ENCODE data around the gene RPP38.
A peak's percentile ranks its signal among the peaks of the same experiment; 100 is the strongest.

The RPP38 gene, protein sequence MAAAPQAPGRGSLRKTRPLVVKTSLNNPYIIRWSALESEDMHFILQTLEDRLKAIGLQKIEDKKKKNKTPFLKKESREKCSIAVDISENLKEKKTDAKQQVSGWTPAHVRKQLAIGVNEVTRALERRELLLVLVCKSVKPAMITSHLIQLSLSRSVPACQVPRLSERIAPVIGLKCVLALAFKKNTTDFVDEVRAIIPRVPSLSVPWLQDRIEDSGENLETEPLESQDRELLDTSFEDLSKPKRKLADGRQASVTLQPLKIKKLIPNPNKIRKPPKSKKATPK

DNA sequence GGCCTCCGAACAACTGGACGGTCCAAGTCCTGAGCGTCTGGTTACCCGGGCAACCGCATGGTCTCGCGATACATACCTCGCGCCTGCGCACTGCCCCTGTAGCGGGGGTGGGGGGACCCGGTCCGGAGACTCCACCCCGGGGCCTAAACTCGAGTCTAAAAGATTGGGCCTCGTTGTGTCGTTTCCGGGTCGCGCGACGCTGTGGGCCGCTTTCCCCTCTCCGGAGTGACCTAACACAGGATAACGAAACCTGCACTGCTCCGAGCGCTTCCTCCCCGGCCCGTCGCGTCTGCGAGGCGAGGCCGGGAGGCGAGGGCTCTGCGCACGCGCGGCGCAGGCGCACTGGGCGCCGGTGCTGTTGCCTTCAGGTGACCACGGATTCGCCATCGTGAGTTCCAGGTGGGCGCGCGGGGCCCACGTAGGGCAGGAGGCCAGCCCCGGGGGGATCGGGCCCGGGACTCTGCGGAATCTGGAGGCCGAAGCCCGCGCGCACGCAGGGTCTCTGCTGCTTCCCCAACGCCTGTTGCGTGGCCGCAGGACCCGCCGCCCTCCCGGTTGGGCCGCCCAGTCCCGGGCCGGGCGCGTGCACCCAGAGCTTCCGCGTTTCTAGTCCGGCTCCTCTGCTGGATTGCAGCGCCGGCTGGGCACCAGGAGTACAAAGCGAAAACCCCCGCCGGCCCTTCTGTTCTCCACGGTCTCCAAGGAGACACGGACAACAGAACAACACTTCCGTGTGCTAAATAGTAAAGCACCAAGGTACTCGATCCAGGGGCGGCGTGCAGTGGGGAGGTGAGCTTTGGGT lies at the start of gene RPP38:
TSS of gene RPP38 (plus strand) at position 345 of the 802 bp plus-strand sequence. CDS start 5,960 bp downstream, outside the sequence.
- peak; percentile 92 for DNase-seq (ENCODE audit: low spot score)

DNA sequence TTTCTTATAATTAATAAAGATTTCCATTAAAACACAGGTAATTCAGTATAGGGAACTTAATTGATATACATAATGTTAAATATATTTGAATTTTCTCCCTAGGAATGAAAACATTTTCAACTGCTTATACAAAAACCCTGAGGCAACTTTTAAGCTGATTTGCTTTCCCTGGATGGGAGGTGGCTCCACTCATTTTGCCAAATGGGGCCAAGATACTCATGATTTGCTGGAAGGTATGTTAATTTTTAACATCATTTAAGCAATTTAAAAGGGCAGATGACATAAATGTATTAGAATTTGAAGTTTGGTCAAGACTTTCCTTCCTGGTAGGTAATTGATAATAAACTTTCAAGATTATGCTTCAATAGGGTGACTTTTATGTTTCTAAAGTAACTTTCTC lies 47.6 kb upstream of the RPP38 start:
- DNase-seq (ENCODE audit: low spot score) = no peak

DNA sequence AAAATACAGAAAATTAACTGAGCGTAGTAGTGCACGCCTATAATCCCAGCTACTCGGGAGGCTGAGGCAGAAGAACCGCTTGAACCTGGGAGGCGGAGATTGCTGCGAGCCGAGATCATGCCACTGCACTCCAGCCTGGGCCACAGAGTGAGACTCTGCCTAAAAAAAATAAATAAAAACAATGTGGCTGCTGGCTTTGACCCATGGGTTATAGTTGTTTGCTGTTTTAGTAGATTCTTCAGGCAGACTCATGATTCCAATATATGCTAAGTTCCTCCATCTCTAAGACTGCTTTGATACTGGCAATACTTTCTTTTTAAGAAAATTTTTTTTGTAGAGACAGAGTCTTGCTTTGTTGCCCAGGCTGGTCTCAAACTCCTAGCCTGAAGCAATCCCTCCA lies 45.0 kb upstream of the RPP38 start:
- no peak for DNase-seq (ENCODE audit: low spot score)

DNA sequence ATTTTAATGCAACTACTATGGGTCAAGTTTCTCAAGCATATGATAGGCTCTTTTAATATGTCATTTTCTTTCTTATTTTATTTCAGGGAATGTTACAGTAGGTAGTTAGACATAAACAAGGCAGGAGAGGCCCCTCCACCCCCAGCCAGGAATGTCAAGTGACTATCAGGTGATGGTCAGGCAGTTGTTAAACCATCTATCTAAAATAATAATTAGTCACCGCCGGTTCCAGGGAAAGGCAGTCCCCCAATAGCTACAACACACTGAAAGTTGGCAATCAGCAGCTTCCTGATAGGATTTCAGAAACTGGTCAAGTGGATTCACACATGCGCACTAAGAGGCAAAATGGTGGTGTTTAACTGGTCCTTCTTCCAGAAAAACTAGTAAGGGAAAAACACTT lies 44.1 kb upstream of the RPP38 start:
- DNase-seq (ENCODE audit: low spot score) = no peak

DNA sequence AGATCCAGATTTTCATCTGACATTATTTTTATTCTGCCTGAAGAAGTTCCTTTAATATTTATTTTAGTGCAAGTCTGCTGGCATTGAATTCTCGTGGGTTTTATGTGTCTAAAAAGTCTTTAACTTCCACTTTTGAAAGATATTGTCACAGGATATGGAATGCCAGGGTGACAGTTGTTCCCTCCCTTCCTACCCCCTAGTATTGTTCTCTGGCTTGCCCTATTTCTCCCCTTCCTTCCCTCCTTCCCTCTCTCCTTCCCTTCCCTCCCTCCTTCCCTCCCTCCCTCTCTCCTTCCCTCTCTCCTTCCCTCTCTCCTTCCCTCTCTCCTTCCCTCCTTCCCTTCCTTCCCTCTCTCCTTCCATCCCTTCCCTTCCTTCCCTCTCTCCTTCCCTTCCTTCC lies 38.5 kb upstream of the RPP38 start:
- no peak for DNase-seq (ENCODE audit: low spot score)

DNA sequence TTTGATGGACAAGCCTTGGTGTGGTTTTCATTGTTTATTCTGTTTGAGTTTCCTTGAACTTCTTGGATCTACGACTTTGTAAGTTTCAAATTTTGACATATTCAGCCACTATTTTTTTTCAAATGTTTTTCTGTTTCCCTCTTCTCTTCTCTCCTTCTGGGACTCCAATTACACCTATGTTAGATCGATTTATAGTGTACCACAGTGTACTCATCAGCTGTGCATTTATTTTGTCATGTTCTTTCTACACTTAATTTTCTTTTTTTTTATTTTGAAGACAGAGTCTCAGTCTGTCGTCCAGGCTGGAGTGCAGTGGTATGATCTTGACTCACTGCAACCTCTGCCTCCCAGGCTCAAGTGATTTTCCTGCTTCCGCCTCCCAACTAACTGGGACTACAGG lies 37.2 kb upstream of the RPP38 start:
- no peak for DNase-seq (ENCODE audit: low spot score)

DNA sequence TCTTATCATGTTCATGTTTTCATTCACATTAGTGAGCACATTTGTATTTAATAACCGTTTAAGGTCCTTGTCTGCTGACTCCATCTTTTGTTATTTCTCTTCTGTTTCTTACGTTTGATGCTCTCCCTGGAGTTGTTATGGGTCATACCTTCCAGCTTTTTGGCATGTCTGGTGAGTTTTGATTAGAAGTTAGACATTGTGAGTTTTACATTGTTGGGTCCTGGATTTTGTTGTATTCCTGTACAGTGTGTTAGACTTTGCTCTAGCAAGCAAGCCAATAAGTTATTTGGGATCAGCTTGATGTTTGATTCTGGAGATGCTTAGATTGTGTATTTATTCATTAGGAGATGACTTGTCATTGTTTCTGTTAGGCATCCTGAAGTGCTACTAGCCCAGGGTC lies 36.5 kb upstream of the RPP38 start:
- no peak for DNase-seq (ENCODE audit: low spot score)

DNA sequence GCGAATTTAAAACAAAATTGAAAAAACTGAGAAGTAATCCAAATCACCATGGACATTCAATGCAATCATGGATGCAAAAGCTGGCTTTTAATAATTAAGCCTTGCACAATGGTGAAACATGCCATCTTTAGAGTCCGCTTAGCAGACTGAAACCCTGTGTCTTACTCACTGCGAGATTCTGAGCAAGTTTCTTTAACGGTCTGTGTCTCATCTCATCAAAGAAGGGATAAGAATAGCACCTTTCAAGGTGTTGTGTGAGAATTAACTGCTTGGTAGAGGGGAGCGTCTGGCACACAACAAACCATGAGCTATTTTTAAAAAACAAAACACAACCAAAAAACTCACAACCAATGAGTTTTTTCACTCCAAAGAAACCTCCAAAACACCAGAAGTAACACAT lies 30.0 kb upstream of the RPP38 start:
- no peak for DNase-seq (ENCODE audit: low spot score)

DNA sequence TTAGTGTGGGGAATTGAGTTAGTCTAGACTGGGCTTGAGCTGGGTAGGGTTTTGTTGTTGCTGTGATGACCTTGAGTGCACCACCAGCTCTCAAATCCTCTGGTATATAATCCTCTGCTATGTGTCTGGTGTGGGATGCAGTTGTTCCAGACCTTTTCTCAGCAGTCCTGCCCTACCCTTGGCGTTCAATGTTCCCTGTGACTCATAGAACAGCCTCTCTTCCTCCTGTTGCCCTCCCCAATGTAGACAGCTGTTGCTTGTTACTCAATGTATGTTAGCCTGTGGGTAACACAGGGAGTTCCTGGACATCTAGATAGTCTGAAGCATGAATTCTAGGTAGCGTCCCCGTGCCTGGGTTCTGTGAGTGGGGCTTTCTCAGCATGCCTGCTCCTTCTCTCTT lies 28.4 kb upstream of the RPP38 start:
- DNase-seq (ENCODE audit: low spot score) = no peak

DNA sequence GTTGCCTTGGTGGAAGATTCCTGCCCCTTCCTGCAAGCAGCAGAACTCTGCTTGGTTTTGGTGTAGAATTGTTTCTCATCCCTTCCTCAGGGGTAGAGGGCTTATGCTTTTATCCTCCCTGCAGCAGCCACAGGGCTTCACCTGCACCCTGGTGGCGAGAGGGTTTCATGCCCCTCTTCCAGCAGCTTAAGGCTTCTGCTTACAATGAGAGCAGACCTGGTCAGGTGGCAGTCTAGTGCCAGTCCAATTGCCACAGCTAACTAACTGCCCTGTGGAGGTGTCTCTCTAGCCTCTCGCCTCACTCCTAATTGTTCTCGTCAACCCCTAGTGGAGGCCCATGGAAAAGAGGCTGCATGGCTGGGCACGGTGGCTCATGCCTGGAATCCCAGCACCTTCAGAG lies 27.9 kb upstream of the RPP38 start:
- no peak for DNase-seq (ENCODE audit: low spot score)

DNA sequence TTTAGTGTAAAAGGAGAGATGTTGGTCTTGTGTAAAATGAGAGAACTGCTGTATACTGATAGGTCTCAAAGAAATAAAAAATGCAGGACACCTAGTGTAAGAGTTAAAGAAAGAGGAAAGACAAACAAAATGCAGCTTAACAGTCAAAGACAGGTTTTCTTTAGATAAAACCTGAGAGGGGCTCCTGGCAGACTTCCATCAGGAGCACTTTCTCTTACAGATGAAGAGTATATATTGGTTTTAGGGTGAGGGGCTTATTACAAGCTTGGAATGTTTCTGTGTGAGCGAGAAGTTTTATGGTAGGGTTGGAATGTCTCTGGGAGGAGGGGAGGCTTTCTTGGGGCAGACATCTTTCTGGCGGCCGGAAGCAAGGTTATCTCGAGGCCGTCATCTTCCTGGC lies 24.8 kb upstream of the RPP38 start:
- DNase-seq (ENCODE audit: low spot score) = no peak

DNA sequence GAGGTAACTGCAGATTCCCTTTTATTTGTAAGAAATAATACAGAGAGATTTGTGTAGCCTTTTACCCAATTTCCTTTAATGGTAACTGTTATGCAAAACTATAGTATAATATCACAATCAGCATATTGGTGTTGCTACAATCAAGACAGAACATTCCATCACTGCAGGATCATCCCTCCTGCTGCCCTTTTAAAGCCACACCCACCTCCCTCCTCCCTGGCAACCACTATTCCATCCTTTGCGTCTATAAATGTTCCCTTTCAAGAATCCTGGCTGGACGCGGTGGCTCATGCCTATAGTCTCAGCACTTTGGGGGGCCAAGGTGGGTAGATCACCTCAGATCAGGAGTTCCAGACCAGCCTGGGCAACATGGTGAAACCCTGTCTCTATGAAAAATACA lies 21.7 kb upstream of the RPP38 start:
- no peak for DNase-seq (ENCODE audit: low spot score)

DNA sequence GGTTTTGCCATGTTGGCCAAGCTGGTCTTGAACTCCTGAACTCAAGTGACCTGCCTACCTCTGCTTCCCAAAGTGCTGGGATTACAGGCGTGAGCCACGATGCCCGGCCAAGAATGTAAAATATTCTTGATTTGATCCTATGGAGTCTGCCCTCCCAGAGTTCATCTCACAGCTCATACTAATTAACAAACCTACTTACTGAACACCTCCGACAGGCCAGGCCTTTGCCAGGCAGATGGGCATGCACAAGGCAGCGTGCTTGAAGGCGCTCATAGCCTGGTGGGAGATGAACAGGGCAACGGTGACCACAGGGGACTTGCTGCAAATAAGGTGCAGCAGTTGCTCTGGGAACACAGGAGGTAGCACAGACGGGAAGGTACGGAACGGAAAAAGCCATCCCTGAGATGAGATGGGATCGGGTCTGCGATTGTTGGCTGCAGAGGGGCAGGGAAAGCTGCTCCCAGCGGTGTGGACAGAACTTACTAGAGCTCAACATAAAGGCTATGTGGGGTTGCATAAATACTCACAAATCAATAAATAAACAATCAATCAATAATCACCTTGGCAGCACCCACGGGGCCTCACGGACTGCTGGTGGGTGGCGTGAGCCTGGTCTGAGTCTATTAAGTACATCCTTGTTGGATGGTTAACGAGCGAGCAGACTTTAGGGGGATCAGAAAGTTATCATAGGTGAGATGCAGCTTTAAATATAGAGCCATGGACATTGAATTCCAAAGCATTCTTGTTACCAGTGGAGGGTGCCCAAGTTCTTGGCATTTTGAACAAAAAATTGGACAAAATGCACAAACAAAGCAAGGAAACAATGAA lies 13.3 kb upstream of the RPP38 start:
- DNase-seq (ENCODE audit: low spot score) = no peak

DNA sequence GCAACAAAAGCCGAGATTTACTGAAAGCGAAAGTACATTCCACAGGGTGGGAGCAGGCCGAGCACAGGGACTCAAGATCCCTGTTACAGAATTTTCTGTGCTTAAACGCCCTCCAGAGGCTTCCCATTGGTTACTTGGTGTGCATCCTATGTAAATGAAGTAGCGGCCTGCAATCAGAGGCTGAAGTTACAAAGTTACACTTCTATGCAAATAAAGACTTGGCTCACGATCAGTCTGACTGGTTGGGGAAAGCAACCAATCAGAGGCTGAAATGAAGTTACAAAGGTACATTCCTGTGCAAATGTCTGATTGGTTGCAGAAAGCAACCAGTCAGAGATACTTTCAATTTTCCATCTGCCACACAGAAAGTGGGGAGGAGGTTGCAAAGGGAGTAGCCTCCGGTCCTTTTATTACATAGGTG lies 12.6 kb upstream of the RPP38 start:
- DNase-seq (ENCODE audit: low spot score) = peak; percentile 24

DNA sequence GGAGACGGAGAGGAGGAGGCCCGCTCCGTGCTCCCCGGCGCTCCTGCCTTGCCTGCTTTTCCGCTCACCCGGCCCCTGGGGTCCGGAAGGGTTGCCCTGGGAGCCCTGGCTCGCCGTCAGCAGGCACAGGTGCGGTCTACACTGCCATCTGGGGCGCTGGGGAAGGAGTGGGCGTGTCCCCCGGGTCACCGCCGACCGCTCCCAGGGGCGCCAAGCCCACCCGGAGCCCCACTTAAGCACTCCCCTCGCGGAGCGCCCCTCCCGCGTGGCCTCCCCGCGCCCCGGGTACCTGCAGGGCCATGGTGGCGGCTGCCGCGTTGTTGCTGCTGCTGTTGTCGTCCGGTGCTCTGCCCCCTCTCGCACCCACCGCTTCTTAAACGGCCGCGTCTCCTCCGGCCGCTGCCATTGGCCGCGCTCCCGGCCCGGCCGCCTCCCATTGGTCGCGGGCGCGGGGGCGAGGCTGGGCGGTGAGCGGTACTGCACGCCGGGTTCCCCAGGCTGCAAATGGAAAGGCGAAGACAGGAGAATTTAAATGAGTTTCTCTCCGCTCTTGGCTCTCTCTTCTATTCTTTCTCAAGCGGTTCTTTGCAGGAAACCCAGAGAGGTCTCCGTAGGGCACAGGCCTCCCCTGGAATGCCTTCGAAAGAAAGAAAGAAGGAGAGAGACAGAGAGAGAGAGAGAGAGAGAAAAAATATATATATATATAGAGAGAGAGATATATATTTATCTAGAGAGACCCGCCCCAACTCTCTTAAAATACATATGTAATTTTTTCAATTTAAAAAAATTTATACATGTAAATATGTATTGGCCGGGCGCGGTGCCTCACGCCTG lies 8.5 kb upstream of the RPP38 start, which contains the start of gene ACBD7:
TSS of gene ACBD7 (minus strand) at position 349 of the 834 bp plus-strand sequence. CDS start at position 301, 48 bp downstream.
- peak; percentile 88 for DNase-seq (ENCODE audit: low spot score)

DNA sequence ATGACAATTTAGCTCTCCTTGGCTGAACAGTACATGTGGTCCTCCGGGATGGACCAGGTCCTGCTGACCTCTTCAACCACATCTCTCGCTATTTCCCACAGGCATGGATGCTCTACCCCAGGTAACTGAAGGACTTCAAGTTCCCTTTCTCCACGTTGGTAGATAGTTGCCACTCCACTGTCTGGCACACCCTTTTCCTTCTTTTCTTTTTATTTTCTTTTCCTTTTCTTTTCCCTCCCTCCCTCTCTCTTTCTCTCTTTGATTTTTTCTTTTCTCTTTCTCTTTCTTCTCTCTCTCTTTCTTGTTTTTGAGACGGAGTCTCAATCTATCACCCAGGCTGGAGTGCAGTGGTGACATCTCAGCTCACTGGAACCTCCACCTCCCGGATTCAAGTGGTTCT lies 5.7 kb upstream of the RPP38 start:
- DNase-seq (ENCODE audit: low spot score) = no peak

DNA sequence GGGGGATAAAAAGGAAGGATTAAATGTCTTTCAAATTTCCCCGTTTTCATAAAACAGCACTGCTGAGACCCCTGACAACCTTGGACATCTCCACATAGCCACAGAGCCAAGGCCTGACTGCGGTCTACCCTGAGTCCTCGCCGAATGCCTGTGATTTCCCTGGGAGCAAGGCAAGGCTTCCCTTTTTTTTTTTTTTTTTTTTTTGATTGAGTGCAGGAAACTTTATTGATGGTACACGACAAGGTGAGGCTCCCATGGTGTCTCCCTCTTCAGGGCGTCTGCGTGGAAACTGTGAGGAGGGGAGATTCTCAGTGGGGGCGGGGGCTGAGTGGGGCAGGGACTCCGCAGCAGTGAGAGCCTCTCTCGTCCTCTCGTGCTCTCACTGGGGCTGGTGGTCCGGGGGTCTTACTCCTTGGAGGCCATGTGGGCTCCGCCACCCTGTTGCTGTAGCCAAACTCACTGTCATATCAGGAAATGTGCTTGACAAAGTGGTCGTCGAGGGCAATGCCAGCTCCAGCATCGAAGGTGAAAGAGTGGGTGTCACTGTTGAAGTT lies 4.2 kb upstream of the RPP38 start:
- DNase-seq (ENCODE audit: low spot score) = no peak

DNA sequence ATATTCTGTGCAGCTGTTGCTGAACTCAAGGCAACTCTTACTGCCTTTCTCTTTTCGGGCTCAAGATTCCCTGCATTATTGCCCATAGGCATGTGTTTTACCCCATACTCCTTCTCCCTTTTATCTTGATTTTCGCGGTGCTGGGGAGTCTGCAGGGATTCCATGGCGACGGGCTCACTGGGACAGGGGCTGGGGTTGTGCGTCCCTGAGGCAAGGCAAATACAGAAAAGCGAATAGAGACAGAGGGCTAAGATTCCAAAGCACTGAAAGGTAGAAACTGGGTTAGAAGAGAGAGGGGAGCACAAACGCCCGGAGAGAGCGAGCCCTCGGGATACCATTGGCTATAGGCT lies 519 bp upstream of the RPP38 start:
- DNase-seq (ENCODE audit: low spot score) = no peak

DNA sequence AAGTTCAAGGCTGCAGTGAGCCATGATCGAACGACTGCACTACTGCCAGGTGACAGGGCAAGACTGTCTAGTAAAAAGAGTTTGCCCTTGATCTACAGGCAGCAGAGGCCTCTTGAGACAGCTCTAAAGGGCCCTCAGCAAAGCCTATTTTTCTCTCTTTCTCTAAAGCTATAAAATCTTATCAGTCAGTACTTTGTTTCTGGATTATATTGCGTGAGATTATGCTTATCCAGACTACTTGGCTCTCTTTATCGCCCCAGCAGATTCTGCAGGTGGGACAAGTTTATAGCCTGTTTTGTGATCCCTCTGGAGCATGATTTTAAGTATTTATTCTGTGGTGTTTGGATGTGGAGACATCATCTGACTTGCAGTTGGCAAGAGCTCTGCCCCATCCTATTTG lies 2.7 kb downstream of the RPP38 start:
- DNase-seq (ENCODE audit: low spot score) = no peak

DNA sequence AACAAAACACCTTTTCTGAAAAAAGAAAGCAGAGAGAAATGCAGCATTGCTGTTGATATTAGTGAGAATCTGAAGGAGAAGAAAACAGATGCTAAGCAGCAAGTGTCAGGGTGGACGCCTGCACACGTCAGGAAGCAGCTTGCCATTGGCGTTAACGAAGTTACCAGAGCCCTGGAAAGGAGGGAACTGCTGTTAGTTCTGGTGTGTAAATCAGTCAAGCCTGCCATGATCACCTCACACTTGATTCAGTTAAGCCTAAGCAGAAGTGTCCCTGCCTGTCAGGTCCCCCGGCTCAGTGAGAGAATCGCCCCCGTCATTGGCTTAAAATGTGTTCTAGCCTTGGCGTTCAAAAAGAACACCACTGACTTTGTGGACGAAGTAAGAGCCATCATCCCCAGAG lies 6.4 kb downstream of the RPP38 start:
- DNase-seq (ENCODE audit: low spot score) = no peak

DNA sequence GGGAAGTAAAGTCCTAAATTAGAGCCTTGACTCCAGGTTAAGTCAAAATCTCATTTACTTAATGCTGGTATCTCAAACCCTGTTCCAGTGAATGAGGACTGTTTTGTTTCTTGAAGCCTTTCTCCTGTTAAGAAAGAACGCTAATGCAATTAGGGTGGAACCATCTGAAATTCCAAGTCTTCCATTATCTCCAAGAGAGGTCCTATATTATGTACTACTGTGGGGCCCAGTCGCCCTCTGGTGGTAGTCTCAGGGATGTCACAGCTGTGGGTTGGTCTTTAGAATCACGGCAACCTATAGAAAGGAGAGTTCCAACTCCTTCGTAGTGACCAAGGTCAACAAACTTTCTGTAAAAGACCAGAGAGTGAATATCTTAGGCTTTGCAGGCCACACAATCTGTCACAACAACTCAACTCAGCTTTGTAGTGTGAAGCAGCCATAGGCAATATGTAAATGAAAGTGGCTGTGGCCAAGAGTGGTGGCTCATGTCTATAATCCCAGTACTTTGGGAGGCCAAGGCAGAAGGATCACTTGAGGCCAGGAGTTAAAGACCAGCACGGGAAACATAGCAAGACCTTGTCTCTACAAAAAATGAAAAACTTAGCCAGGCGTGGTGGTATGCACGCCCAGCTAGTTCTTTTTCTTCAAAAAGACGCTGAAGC lies 9.3 kb downstream of the RPP38 start:
- DNase-seq (ENCODE audit: low spot score) = peak; percentile 41

All from HuH-7.5 (cell line).